IPS-18c (cell line): Measurements from ENCODE around the gene EXOC7.

Experiments used
- H3K4me3 ChIP-seq: 2 replicates; pipeline ENCODE4 v1.7.0; 2013; ENCODE audit warnings: low read depth, mild to moderate bottlenecking, low read length, moderate library complexity; ENCODE audit not compliant: insufficient read depth
- H3K9me3 ChIP-seq: one replicate; pipeline ENCODE4 v1.6.1; 2013; ENCODE audit warnings: mild to moderate bottlenecking, low read length, moderate library complexity; ENCODE audit not compliant: control insufficient read depth, insufficient read depth

The EXOC7 gene

DNA sequence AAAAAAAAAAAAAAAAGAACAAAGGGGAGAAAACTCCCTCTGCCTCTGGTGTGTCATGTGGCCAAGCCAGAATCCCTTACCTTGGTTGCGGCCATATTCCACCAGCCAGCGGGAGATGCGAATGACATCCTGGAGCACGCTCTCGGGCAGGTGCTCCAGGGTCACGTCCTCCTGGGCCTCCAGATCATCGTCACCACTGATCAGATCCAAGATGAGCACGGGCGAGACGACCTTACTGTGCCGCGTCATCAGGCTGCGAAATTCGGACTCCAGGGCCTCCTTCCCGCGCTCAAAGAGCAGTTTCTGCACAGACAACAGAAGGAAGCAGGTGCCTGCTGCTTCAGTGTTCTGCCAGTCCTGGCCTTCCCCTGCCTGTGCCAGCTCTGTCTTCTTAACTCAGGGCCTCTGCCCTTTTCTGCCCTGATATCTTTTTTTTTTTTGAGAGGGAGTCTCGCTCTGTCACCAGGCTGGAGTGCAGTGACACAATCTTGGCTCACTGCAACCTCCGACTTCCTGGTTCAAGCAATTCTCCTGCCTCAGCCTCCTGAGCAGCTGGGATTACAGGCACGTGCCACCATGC lies 5.8 kb downstream of the EXOC7 start:
- Histone ChIP-seq H3K4me3 (no peak overlapping the region), H3K9me3 (no peaks in the 10 kb centered on the region)

DNA sequence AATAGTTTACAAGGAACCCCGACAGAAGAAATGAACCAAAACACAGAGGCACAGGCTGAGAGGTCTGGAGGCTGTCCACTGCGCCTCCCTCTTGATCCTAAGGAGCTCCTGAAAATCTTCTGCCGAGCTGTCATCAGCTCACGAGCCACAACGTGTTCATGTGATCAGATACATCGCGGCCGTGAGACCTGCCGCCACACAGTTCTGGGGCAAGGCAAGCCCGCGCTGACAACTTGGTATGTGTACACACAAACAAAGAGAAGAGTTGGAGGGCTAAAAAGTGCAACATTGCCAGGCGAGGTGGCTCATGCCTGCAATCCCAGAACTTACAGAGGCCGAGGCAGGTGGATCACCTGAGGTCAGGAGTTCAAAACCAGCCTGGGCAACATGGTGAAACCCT lies 7.6 kb downstream of the EXOC7 start:
- Histone ChIP-seq H3K4me3 (no peak overlapping the region), H3K9me3 (no peaks in the 10 kb centered on the region)

DNA sequence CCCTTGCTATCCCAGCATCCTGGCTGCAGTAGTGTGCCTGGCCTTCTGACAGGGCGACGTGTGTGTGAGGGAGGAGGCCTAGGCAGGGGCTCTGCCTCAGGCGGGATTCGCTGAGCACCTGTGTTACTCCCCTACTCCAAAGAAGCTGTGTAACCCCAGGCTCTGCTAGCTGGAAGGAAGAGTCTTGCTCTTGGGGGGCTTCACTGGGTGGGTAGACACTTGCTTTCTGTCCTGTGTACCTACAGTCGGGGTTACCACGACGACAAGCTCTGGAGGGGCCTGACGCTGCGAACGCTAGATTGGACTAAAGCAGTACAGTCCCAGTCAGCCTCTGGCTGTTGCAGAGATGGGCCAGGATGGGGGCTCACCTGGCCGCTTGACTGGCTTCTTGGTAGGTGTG lies 9.5 kb downstream of the EXOC7 start:
- Histone ChIP-seq H3K9me3 (no peaks in the 10 kb centered on the region), H3K4me3 (no peak overlapping the region)

DNA sequence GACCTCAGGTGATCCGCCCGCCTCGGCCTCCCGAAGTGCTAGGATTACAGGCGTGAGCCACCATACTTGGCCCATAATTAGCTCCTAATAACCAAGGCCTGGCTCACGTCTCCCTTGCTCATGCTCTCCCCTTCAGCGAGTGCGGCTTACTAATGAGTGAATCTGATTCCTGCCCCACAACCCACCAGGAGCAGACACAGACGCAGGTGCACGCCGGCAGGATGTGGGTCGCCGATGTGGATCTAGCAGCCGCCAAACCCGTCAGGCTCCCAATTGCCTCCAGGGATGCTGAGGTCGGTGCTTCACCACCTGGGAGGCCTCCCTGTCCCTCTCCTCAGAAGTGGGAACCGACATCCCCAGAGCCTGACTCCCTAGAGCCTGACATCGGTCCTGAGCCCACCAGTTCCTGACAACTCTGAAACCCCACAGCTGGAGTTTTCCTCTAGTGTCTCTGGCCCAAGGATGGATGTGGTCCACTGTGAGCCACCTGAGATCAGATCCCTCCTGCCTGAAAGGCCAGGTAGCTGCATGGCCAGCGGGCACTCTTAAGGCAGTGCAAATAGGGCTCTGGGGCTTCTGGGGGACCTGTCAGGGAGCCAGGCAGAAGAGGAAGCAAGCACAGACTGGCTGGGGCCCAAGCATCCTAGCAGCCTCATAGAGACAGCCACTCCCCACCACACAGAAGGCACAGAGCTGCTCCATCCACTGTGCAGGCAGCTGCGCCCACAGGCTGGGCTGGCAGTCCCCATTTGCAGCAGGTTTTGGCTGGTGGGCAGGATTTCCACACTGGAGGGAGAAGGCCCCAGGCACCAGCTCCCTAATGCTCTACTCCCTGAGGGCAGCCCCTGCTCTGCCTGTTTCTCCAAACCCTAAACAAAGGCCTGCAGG lies 10.8 kb downstream of the EXOC7 start:
- Histone ChIP-seq H3K9me3 (no peaks in the 10 kb centered on the region), H3K4me3 (no peak overlapping the region)

DNA sequence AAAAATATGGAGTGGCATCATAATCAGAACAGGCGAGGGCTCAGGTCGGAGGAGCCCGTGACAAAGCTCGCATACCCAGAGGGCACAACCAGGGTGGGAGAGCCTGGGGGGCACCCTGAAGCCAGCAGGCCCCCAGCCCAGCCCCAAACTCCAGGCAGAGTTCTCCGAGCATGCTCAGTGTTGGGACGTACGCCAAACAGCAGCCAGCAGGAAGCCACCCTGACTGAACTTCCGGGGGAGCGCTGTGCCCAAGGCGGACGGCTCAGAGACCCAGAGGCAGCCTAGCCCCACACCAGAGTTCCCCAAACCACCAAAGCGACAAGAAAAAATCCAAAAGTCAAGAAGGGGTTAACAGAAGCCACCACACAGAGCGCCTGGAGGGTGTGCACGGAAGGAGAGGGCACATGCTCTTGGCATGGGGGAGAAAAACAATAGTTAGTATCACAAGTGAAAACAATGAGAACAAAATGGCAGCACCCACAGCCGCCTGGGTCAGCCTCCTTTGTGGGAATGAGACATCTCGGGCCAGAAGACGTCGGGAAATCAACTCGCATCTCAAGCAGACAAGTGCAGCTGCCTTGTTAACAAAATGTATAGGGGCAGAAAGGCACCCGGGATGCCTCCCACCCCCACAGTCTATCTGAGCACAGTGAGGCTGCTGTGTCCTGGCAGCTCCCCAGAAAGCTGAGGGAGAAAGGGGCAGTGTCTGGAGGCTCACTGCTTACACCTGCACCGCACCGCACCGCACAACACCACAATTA lies 11.9 kb downstream of the EXOC7 start:
- no peaks in the 10 kb centered on the region for H3K9me3 ChIP-seq
- no peak overlapping the region for H3K4me3 ChIP-seq

DNA sequence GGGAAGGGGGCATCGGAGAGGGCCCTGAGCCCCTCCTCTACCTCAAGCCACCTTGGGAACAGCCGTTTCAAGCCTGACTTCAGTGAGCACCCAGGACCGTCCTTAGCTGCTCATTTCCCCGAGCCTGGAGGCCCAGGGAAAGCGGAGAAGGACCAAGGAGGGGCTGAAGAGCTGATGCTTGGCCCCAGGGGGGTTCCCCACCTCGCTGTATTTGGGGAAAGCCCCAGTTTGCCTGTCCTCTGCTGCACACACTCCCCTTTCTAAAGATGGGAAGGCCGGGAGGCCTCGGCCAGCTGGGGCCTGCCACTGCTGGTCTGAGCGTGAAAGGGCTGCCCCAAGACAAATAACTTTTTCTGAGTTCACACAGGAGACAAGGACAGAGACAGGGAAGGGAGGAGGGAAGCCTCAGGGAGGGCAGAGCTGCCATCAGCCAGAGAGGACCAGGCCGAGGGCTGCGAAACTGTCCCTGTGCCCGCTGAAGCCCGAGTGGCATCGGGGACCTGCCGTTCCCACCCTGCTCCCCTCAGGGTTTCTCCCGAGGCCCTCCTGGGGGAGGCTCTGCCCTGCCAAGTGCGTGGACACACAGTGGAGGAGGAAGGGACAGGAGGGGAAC lies 13.0 kb downstream of the EXOC7 start:
- H3K9me3 ChIP-seq, result no peaks in the 10 kb centered on the region
- no peak overlapping the region for H3K4me3 ChIP-seq

DNA sequence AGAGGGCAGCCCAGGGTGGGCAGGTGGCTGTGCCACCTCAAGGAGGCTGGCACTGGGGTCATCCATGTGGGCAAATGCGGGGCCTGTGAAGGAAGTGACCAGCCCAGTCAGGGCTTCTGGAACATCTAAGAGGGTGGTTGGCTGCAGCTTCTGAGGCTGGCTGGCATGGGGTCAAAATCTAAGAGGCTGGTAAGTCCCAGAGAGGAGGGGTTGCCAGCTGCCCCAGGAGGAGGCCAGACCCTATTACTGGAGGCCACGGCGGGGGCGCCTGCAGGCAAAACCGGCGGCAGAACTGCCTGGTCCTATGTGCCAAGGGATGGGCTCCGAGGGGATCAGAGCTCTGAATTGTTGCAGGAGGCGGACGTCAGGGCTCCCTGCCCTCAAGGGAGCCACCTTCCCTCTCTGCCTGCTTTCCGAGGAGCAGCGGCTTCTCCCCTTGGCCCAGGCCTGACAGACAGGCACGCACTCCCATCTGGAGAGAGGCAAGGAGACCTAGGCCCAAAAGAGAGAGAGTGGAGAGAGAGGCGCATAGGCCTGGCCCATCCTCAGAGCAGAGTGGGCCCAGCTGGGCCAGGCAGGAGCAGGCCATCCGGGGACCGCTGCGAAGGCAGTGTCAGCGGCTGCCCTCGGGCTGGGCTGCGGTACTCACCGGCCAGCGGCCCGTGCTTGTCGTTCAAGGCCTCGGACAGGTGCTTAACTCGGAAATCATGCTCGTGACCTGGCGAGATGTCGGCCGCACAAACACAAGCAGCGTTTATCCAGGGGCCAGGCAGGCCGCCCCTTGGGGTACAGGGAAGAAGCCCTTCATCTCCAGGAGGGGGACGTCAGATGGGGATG lies 13.7 kb downstream of the EXOC7 start:
- no peak overlapping the region for H3K4me3 ChIP-seq
- H3K9me3 ChIP-seq, result no peaks in the 10 kb centered on the region

DNA sequence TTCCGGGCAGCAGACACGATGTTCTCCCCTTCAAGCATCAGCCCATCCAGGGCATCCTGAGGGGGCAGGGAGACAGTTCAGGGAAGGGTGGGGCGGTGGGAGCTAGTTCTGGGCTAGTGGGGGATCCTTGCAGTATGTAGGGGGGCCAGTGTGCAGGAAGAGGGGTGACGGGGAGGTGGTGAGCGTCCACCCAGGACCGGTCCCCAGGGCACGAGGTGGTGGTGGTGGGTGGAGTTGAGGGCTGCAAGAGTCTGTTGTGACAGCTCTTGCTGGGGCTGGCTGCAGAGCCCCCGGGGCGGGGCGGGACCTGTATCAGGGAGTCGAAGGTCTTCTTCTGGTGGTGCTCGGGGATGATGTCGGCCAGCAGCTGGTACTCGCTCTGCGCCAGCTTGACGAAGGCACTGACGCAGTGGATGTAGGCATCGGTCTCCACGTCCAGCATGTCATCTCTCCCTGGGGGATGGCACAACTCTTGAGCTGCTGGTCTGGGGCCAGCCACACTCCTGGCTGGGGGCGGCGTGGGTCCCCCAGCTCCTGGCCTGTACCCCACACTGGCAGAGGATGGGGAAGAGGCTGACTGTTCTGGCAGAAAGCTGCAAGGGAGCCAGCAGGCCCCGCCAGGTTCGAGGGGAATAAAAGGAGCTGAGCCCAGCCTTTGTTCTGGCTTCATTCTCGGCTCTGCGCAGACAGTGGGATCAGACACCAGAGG lies 14.6 kb downstream of the EXOC7 start:
- Histone ChIP-seq H3K9me3 (no peaks in the 10 kb centered on the region), H3K4me3 (no peak overlapping the region)

DNA sequence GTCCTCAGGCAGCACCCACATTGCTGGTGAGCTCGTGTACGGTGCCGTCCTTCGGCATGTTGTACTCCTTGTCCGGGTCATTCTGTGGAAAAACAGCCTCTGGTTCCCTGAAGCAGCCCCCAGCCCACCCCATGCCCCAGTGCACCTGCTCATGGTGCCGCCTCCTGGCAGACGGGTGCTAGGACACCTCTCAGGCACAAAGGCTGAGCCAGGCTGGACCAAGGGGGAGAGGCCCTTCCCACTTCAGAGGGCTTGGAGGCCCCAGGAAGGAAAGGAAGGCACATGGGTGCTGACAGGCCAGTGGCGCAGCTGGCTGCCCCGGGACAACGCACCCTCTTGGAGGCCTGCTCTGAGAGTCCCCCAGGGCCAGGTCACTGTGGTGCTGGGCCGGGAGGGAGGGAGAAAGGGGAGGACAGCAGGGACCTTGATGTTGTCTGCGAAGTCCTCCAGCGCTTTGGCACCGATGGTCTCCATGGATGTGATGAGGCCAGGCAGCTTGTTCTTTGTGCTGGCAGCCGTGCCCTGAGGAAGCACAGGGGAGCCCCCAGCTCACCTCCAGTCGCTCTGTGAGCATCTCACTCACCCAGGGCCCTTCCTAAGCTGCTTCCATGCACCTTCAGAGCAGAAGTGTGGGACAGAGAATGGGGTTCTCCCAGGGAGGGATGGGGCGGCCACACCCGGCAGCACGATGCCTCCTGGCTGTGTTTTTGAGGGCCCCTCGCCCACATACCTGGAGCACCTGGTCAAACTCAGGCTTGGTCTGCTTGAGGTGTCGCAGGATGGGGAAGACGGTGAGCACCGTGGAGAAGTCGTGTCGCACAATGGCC lies 15.3 kb downstream of the EXOC7 start:
- Histone ChIP-seq H3K9me3 (no peaks in the 10 kb centered on the region), H3K4me3 (no peak overlapping the region)

DNA sequence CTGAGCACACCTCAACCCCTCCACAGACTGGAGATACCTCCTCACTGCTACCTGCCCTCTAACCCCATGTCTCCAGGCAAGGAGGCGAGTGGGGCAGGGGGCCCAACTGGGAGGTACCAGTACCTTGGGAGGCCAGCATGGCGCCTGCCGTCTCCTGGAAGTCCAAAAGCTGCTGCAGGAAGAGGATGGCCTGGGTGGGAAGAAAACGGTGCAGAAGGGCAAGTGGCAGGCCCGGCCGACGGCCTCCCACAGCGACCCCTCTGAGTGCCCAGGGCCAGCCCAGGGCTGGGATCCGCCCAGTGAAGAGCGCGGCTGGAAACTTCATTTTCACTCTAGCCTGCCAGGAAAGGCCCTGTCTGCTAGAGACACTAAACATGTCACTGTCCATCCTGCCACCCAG lies 16.1 kb downstream of the EXOC7 start:
- no peaks in the 10 kb centered on the region for H3K9me3 ChIP-seq
- no peak overlapping the region for H3K4me3 ChIP-seq

DNA sequence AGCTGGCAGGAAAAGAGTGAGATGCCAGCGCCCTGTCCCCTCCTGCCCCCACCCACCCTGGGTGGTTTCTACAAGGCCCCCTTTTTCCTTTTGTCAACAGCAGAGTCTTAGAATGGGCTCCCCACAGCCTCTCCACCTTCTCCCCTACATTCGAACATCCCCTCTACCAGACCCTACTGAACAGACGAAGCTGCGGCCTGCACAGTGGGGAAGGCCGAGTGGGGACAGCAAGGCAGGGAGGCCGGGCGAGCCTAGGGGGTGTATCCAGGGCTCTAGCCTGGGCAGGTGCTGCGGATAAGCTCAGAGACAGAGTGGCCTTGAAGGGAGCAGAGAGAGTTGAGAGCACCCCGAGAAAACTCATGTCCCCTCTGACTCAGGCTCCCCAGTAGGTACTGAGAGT lies 17.2 kb downstream of the EXOC7 start:
- Histone ChIP-seq H3K4me3 (no peak overlapping the region), H3K9me3 (no peaks in the 10 kb centered on the region)

DNA sequence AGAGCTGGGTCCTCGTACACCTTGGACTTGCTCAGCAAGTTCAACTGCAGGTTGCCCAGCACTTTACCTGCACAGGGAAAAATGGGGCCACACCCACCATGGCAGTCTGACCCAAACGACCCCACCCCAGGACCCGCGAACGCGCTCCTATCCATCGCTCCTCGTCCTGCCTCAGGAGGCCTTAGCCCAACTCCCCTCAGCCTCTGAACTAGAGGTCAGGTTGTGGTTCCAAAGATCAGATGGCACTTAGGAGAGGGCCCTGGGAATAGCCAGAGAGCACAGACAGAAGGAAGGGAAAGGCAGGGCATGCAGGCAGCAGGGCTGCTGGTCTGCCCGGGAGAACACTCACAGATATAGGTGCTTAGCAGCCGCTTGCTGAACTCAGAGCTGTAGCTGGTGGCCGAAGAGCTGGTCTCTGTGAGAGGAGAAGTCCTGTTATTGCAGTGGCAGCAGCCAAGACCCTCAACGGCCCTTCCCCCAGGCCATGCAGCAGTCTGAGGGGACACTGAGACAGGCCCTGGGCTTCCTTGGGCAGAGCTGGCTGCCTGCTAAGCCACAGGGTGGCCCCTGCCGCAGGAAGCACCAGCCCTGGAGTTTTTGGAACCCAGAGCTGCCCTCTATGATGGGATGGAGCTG lies 17.7 kb downstream of the EXOC7 start:
- H3K4me3 ChIP-seq, result no peak overlapping the region
- H3K9me3 ChIP-seq, result no peaks in the 10 kb centered on the region

DNA sequence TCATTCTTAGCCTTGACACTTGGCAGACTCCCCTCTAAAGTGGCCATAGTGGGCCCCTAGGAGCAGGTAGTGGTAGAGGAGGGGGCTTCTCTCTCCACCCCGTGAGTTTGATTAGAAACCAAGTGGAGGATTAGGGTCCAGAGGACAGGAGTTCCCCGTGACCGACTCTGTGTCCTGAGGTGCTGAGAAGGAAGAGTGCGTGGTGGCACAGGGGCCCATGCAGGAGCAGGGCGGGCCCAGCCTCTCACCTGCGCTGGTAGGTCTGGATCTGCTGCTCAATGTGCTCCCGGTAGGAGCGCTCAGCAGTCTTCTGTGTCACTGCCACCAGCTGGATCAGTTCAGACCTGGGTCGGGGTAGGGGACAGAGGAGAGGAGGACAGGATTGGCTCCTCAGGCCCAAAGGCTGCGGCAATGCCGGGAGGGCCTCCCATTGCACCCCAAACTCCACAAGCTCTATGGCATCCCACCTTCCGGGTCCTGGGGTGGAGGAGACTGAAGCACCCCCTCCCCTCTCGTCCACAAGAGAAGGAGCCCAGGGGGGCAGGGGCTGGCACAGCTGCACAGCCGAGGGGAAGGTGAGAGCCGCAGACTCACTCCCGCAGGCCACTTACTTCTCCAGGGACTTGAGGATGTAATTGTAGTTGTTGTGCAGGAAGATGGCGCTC lies 18.4 kb downstream of the EXOC7 start:
- no peak overlapping the region for H3K4me3 ChIP-seq
- no peaks in the 10 kb centered on the region for H3K9me3 ChIP-seq

DNA sequence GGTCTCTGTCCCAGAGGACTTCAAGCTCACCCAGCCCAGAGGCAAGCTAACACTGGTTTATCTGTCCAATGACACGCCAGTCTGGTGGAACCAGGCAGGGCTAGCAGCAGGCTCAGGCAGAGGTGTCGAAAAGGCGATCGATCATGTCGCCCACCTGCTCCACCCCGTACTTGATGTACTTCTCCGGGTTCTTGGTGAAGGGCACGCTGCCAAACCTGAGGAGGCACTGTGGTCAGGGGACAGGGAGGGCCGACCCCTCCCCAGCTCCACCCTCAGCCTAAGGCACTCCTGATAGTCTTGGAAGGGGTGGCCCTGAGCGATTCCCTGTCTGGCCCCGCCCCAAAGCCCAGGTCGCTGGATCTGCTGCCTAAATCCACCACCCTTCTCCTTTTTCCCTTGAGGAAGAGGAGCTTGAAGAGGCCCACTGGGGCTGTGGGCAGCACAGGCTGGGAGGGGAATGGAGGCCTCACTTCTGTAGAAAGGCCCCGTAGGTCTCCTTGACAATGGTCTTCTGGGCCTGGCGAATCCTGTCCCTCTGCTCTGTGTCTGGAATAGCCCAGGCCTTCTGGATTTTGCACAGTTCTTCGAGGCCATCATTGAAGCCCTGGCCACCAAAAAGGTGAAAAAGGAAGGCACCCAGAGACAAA lies 19.9 kb downstream of the EXOC7 start:
- H3K9me3 ChIP-seq, result no peaks in the 10 kb centered on the region

More for the DNA sequence above, 19.9 kb downstream of the EXOC7 start:
- no peak overlapping the region for H3K4me3 ChIP-seq
